Frontal cortex (tissue), 4 donors: ENCODE data around the gene CBL. TPM values are rescaled to one million over a fixed set of nuclear protein-coding genes. Genes with fewer than 3 reads are reported as not detected.
A peak's percentile ranks its signal among the peaks of the same experiment; 100 is the strongest.
"Not testable (repeated sequence)": the region's sequence is repeated elsewhere in the genome, so short reads cannot be mapped to it uniquely, and the experiment has no call there.

ENCODE experiments used
- DNase-seq, 2 donors: peaks; one replicate each; pipeline ENCODE4 v3.0.0; 2012; ENCODE audit warnings: low spot score in 2 of 2
- FAIRE-seq: peaks from 2 replicates; lab custom pipeline; 2012; peaks lifted over from hg19 to GRCh38; lab: Jason Lieb, UNC
- total RNA-seq: library from RNA; depleted of rRNA; stranded (reverse); fragments of >200 nt; gene quantifications from one replicate; pipeline ENCODE4 v1.2.3, GENCODE V29; 2014
- donor health status: control.
- donor health status: control.
- donor health status: control.

Gene CBL
- total RNA-seq = 8.6 TPM

DNA sequence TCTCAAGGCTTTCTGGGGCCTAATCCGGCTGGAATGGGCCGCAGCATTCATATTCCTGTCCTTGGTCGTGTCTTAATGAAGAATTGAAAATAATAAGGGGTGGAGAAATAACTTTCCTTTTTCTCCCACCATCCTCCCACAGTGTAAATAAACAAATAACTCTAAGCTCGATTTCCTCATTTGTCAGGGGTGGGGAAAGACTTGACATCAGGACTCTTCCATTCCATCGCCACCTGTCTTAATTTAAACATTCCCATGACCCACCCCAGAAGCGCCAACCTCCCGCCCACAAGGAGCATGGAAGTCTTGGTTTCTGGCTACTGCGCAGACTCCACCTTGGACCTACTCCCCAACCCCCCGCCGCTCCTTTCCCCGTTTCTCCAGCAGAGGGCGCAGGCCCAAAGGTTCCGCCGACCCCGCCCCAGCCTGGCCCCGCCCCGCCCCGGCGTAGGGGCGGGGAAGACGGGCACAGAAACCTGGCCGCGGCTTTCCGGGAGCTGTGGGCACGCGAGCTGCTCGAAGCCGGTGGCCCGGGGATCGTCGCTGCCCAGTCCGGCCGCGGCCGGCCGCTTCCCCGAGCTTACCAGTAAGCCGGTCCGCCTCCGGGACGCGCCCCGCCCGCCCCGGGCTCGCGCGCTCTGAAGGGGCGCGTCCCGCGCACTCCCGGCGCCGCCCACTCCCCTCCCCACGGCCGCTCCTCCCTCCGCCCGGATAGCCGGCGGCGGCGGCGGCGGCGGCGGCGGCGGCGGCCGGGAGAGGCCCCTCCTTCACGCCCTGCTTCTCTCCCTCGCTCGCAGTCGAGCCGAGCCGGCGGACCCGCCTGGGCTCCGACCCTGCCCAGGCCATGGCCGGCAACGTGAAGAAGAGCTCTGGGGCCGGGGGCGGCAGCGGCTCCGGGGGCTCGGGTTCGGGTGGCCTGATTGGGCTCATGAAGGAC is at the start of gene CBL:
CBL (plus strand) TSS at position 766 of the 937 bp plus-strand sequence; CDS start at position 845, 79 bp downstream.
- FAIRE-seq = no peak
- peak; percentile 94 for DNase-seq

- FAIRE-seq (no peak), DNase-seq (no peak)
Measured at GRCh38 chr11:119156496-119156895, 49.6 kb upstream of the CBL start.

- DNase-seq (no peak), FAIRE-seq (no peak)
Measured at GRCh38 chr11:119157063-119157462, 49.1 kb upstream of the CBL start.

- no peak for DNase-seq
- no peak for FAIRE-seq
Measured at GRCh38 chr11:119158467-119158866, 47.7 kb upstream of the CBL start.

DNA sequence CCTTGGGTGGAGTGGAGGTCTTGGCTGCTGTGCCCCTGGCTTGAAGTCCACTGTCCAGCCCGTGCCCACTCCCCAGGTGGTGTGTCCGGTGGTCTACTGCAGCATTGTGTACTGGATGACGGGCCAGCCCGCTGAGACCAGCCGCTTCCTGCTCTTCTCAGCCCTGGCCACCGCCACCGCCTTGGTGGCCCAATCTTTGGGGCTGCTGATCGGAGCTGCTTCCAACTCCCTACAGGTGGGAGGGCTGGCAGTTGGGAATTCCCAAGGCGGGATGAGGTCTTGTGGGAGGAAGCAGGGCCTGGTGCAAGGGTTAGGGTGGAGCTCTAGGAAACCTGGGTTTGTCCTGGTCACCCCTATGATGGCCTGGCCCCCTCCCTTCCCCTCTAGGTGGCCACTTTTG is 46.0 kb upstream of the CBL start:
- DNase-seq (no peak), FAIRE-seq (no peak)

- DNase-seq (no peak), FAIRE-seq (no peak)
Measured at GRCh38 chr11:119161871-119162270, 44.3 kb upstream of the CBL start.

DNA sequence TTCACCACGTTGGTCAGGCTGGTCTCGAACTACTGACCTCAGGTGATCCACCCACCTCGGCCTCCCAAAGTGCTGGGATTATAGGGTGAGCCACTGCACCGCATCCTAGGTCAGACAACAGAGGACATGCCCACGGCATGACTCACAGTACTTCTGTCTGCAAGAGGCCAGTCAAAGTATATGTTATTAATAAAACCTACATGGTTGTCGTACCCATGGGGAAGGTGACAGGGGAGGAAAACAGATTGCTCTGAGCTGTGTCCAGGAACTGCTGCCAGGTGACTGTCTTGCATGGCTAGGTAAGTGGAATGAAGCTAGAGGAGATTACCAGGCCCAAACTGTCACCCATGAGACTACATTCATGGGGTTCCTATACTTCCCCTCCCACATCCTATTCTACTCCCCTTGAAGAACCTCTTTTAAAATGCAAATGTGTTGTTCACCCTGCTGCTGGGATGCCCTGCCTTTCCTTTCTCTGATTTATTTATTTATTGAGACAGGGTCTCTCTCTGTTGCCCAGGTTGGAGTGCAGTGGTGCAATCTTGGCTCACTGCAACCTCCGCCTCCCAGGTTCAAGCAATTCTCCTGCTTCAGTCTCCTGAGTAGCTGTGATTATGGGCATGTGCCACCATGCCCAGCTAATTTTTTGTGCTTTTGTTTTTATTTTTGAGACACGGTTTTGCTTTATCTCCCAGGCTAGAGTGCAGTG is 39.6 kb upstream of the CBL start:
- FAIRE-seq (no peak), DNase-seq (no peak)

DNA sequence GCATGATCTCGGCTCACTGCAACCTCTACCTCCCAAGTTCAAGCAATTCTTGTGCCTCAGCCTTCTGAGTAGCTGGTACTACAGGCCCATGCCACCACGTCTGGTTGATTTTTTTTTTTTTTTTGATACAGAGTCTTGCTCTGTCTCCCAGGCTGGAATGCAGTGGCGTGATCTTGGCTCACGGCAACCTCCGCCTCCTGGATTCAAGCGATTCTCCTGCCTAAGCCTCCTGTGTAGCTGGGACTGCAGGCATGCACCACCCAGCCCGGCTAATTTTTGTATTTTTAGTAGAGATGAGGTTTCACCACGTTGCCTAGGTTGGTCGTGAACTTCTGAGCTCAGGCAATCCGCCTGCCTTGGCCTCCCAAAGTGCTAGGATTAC is 39.1 kb upstream of the CBL start:
- FAIRE-seq = not testable (repeated sequence)

DNA sequence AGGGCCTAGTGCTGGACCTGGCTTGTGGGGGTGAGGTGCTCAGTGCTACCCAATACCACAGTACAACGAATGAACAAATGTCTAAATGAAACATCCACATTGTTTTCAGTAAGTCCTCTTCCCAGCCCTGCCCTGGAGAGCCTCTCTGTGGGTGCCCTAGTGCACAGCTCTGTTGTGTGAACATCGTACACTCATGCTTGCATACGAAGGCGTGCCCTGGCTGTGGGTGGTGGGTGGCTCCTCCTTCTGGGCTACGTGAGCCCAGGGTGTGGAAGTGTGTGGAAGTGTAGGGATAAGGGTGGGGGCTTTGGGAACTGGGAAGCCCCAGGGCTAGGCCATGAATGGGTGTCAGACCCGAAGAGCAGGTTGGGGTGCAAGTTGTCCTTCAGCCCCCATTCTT is 38.2 kb upstream of the CBL start:
- FAIRE-seq (no peak), DNase-seq (no peak)

More for the DNA sequence above, 39.1 kb upstream of the CBL start:
- DNase-seq = not testable (repeated sequence)

GRCh38 chr11:119168471-119169281 is 37.5 kb upstream of the CBL start, which contains the start of gene NLRX1:
TSS of gene NLRX1 (plus strand) at chr11:119168725. CDS start at chr11:119171404, 2,679 bp downstream.
- DNase-seq (peak; percentile 80 to 93), FAIRE-seq (no peak)

GRCh38 chr11:119169282-119169719 is 36.8 kb upstream of the CBL start:
- no peak for FAIRE-seq
- peak in 1 of 2 donors; percentile 43 for DNase-seq

DNA sequence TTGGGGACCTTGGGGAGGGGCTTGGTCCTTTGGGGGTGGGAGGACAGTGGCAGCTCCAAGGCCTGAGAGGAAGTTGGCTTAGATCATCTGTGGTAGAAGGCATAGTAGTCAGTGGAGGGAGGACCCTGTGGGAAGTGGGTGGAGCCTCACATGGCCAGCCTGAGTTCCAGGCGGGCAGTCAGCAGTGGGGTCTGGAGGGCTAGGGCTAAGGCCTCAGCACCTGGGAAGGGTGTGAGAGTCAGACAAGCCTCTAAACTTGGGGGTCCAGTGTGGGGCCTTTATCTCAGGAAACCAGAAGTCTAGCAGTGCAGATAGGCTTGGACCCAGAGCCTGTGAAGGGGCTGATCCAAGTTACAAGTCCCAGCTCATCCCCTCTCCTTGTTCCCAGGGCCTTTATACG is 33.6 kb upstream of the CBL start:
- FAIRE-seq (no peak), DNase-seq (no peak)

- no peak for DNase-seq
Measured at GRCh38 chr11:119173453-119173852, 32.7 kb upstream of the CBL start.

GRCh38 chr11:119175493-119176077 is 30.6 kb upstream of the CBL start:
- FAIRE-seq (no peak), DNase-seq (no peak)

More at GRCh38 chr11:119173453-119173852, 32.7 kb upstream of the CBL start:
- FAIRE-seq = no peak

- no peak for DNase-seq
- FAIRE-seq = no peak
Measured at GRCh38 chr11:119178166-119178680, 27.9 kb upstream of the CBL start.

- DNase-seq = no peak
Measured at GRCh38 chr11:119179342-119179741, 26.8 kb upstream of the CBL start.

GRCh38 chr11:119179983-119180382 is 26.2 kb upstream of the CBL start:
- FAIRE-seq (no peak), DNase-seq (no peak)

More at GRCh38 chr11:119179342-119179741, 26.8 kb upstream of the CBL start:
- FAIRE-seq = no peak

- FAIRE-seq = no peak
- no peak for DNase-seq
Measured at GRCh38 chr11:119180729-119181676, 25.1 kb upstream of the CBL start.
